HG02588 (cell line): Measurements from ENCODE around the gene HS6ST2.
"Not testable (repeated sequence)": the region's sequence is repeated elsewhere in the genome, so short reads cannot be mapped to it uniquely, and the experiment has no call there.

Source experiments
- ATAC-seq: cut with Tn5 transposase; IDR thresholded peaks from one replicate; pipeline ENCODE4 v1.9.1; 2021; ENCODE audit warnings: mild to moderate bottlenecking, moderate library complexity; ENCODE audit not compliant: unreplicated experiment

HS6ST2 gene

GRCh38 chrX:132945055-132945599 is 13.3 kb downstream of the HS6ST2 start:
- not testable (repeated sequence) for ATAC-seq

GRCh38 chrX:132940727-132941327 is 17.6 kb downstream of the HS6ST2 start:
- no peak for ATAC-seq

GRCh38 chrX:132933170-132933569 is 25.3 kb downstream of the HS6ST2 start:
- ATAC-seq = no peak

GRCh38 chrX:132924426-132924825 is 34.0 kb downstream of the HS6ST2 start:
- no peak for ATAC-seq

GRCh38 chrX:132918523-132918922 is 39.9 kb downstream of the HS6ST2 start:
- no peak for ATAC-seq

GRCh38 chrX:132916349-132916748 is 42.1 kb downstream of the HS6ST2 start:
- ATAC-seq = no peak

- ATAC-seq = no peak
Measured at GRCh38 chrX:132909643-132910042, 48.8 kb downstream of the HS6ST2 start.

GRCh38 chrX:132908891-132909290 is 49.5 kb downstream of the HS6ST2 start:
- no peak for ATAC-seq

- ATAC-seq = no peak
Measured at GRCh38 chrX:132900633-132901293, 57.7 kb downstream of the HS6ST2 start.

GRCh38 chrX:132887569-132887968 is 70.9 kb downstream of the HS6ST2 start:
- ATAC-seq = no peak

- ATAC-seq = no peak
Measured at GRCh38 chrX:132883358-132883915, 75.0 kb downstream of the HS6ST2 start.

GRCh38 chrX:132880753-132881152 is 77.7 kb downstream of the HS6ST2 start:
- not testable (repeated sequence) for ATAC-seq

- no peak for ATAC-seq
Measured at GRCh38 chrX:132877954-132878536, 80.4 kb downstream of the HS6ST2 start.

GRCh38 chrX:132876523-132877338 is 81.7 kb downstream of the HS6ST2 start:
- no peak for ATAC-seq

- no peak for ATAC-seq
Measured at GRCh38 chrX:132875650-132876522, 82.5 kb downstream of the HS6ST2 start.

GRCh38 chrX:132862562-132862961 is 95.9 kb downstream of the HS6ST2 start:
- no peak for ATAC-seq

GRCh38 chrX:132861076-132861475 is 97.4 kb downstream of the HS6ST2 start:
- no peak for ATAC-seq

- no peak for ATAC-seq
Measured at GRCh38 chrX:132860200-132860599, 98.2 kb downstream of the HS6ST2 start.

- ATAC-seq = no peak
Measured at GRCh38 chrX:132858018-132858417, 100.4 kb downstream of the HS6ST2 start.

- ATAC-seq = no peak
Measured at GRCh38 chrX:132855780-132856341, 102.6 kb downstream of the HS6ST2 start.
